ENCODE data around the gene RUNX2.

- no peak for TF ChIP-seq POLR2A (IDR thresholded peaks at IDR 0.05; ENCODE audit: low read depth, low read length)
- TF ChIP-seq POLR2AphosphoS5 (IDR thresholded peaks at IDR 0.05; ENCODE audit: low read depth, low read length): no peak
- TF ChIP-seq TAF1 (IDR thresholded peaks at IDR 0.05; ENCODE audit: borderline replicate concordance, low read depth, low read length): no peak
Measured at GRCh38 chr6:45712076-45712475, 383.9 kb downstream of the RUNX2 start.
